A549 (cell line): ENCODE data around the gene CTNND2. TPM values are rescaled to one million over a fixed set of nuclear protein-coding genes. Genes with fewer than 3 reads are reported as not detected.

Experiments
- ATAC-seq, 2 experiments: fragments of 200-7000 bp in 1 of 2; fragments of >200 bp in 1 of 2; cut with Nextera tagmentation in 1 of 2; cut with Tn5 transposase in 1 of 2; 3 replicates each; pipeline versions ENCODE4 v1.8.0 to v1.9.1; 2018 to 2020; ENCODE audit warnings: mild to moderate bottlenecking in 1 of 2, moderate library complexity in 1 of 2
- CTCF ChIA-PET: fragments of 300-600 bp; sonication (Branson Sonifier 250); formaldehyde crosslinking; extraction: SDS; loops from one replicate; lab custom pipeline; 2021; ENCODE audit warnings: antibody characterized with exemption, inconsistent platforms; lab: Yijun Ruan, JAX
- POLR2A ChIA-PET: fragments of 350-600 bp; formaldehyde crosslinking; extraction: SDS; loops from one replicate; lab custom pipeline; 2021; ENCODE audit warnings: antibody characterized with exemption, inconsistent platforms; lab: Yijun Ruan, JAX
- DNase-seq, 2 experiments: peaks; one replicate each; pipeline versions ENCODE4 v3.0.0 to v3.0.0-alpha.2; 2011 to 2016; ENCODE audit warnings: low read depth in 1 of 2, low spot score in 1 of 2
- FAIRE-seq: peaks from 2 replicates; lab custom pipeline; 2011; peaks lifted over from hg19 to GRCh38; lab: Jason Lieb, UNC
- H3K27ac ChIP-seq, 2 experiments: fragments of >200 bp; sonication (Bioruptor Twin); formaldehyde crosslinking; 3 replicates each; pipeline ENCODE4 v1.5.1; 2016 to 2017
- H3K4me1 ChIP-seq: fragments of >200 bp; sonication (Bioruptor Twin); formaldehyde crosslinking; 3 replicates; pipeline ENCODE4 v1.6.1; 2016
- H3K4me2 ChIP-seq: fragments of >200 bp; sonication (Bioruptor Twin); formaldehyde crosslinking; 3 replicates; pipeline ENCODE4 v1.6.1; 2016
- H3K4me3 ChIP-seq: fragments of >200 bp; sonication (Bioruptor Twin); formaldehyde crosslinking; 3 replicates; pipeline ENCODE4 v1.5.1; 2016
- H3K9me3 ChIP-seq: fragments of >200 bp; sonication (Bioruptor Twin); formaldehyde crosslinking; 3 replicates; pipeline ENCODE4 v1.6.1; 2016
- ATOH8 ChIP-seq: fragments of 250-450 bp; sonication (Bioruptor Pico); IDR thresholded peaks from 2 replicates; pipeline ENCODE4 v1.5.0; 2020; ENCODE audit warnings: low read depth, mild to moderate bottlenecking, moderate library complexity
- BCL3 ChIP-seq: fragments of >200 bp; sonication (Bioruptor Twin); formaldehyde crosslinking; IDR thresholded peaks from 3 replicates; pipeline ENCODE4 v1.6.1; 2016
- EHF ChIP-seq: fragments of 250-450 bp; sonication (Bioruptor Pico); IDR thresholded peaks from 2 replicates; pipeline ENCODE4 v1.5.0; 2020; ENCODE audit warnings: mild to moderate bottlenecking
- FOSL2 ChIP-seq, 2 experiments: fragments of 450-650 bp in 1 of 2; fragments of >200 bp in 1 of 2; sonication (Bioruptor Twin) in 1 of 2; formaldehyde crosslinking; IDR thresholded peaks; 2 replicates each; pipeline versions ENCODE4 v1.5.0 to v1.6.1; 2016 to 2020; ENCODE audit warnings: mild to moderate bottlenecking in 1 of 2, moderate library complexity in 1 of 2
- HOXB5 ChIP-seq: fragments of 250-450 bp; sonication (Bioruptor Pico); IDR thresholded peaks from 2 replicates; pipeline ENCODE4 v1.5.0; 2020; ENCODE audit warnings: mild to moderate bottlenecking, moderate library complexity
- KDM1A ChIP-seq: fragments of 200-600 bp; sonication (generic); IDR thresholded peaks from 2 replicates; pipeline ENCODE4 v1.6.1; 2016; ENCODE audit warnings: low read depth, mild to moderate bottlenecking
- RAD21 ChIP-seq, 2 experiments: fragments of >200 bp in 1 of 2; sonication (Bioruptor Twin) in 1 of 2; formaldehyde crosslinking in 1 of 2; IDR thresholded peaks in 1 of 2; conservative IDR thresholded peaks in 1 of 2; 2 replicates in 1 of 2; 3 replicates in 1 of 2; pipeline ENCODE4 v1.6.1; 2012 to 2018; ENCODE audit warnings: inconsistent platforms in 1 of 2
- RFX5 ChIP-seq: fragments of 450-650 bp; IDR thresholded peaks from 2 replicates; pipeline ENCODE4 v1.7.1; 2014; ENCODE audit warnings: antibody characterized with exemption, mild to moderate bottlenecking, moderate library complexity
- RNF2 ChIP-seq: fragments of 200-600 bp; sonication (generic); IDR thresholded peaks from 2 replicates; pipeline ENCODE4 v1.6.1; 2016; ENCODE audit warnings: low read depth, mild to moderate bottlenecking, antibody characterized with exemption, moderate library complexity, borderline replicate concordance
- TFCP2L1 ChIP-seq: fragments of 250-450 bp; sonication (Bioruptor Pico); IDR thresholded peaks from 2 replicates; pipeline ENCODE4 v1.5.0; 2021; ENCODE audit warnings: mild to moderate bottlenecking
- TP53 ChIP-seq: fragments of 250-450 bp; sonication (Bioruptor Pico); IDR thresholded peaks from 2 replicates; pipeline ENCODE4 v1.5.0; 2021; ENCODE audit warnings: mild to moderate bottlenecking, moderate library complexity
- WGBS: methylation state at CpG from one replicate; pipeline ENCODE4 v1.1.6; 2017; ENCODE audit errors: missing lambda C conversion rate; 5-methylcytosine and 5-hydroxymethylcytosine counted together
- polyA plus RNA-seq, 4 experiments: library from polyadenylated mRNA; depleted of rRNA in 3 of 4; stranded (reverse); fragments of >200 nt; fragmentation: RNase III in 1 of 4; extraction: RNeasy Plus Mini Kit Qiagen cat#74134 plus additional on column Dnase treatment in 1 of 4; gene quantifications; 2 replicates in 3 of 4; 3 replicates in 1 of 4; pipeline ENCODE4 v1.2.3, GENCODE V29; 2011 to 2017
- TF ChIP-seq, protein P1 (sequence below): fragments of 450-650 bp; IDR thresholded peaks from 2 replicates; pipeline ENCODE4 v1.6.1; 2014; ENCODE audit warnings: antibody characterized with exemption

CTNND2 gene
- polyA plus RNA-seq, 2 of the 4 experiments (the other 2 are of a cell fraction): not detected

DNA sequence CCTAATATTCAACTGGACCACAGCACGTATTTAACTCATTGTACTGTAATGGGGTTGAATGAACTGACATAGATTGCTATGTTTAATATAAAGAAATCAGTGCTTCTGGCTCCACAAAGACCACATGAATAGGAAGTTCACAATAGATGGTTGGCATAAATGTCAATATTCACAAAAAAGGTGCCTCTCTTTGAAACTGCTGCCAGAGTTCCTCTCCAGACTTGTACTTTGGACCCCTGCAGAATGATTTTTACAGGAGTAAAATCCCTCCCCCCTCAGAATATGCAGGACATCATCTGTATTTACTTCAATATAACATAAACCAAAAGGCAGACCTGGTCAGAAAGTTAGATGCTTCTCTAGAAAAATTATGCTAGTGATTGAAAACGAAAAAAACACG lies 634.7 kb downstream of the CTNND2 start:
- Histone ChIP-seq H3K27ac (no peak overlapping the region), H3K9me3 (no peaks in the 10 kb centered on the region), H3K4me3 (no peak overlapping the region), H3K4me2 (no peak overlapping the region), H3K4me1 (no peaks in the 10 kb centered on the region)
- ATAC-seq: no peak
- no peak for TF ChIP-seq RAD21 (conservative IDR thresholded peaks at IDR 0.05 in 1 of 2, IDR thresholded peaks at IDR 0.05 in 1 of 2)
- TF ChIP-seq EHF (CRISPR knock-in tag): no peak
- no peak for TF ChIP-seq BCL3
- TF ChIP-seq, protein P1, sequence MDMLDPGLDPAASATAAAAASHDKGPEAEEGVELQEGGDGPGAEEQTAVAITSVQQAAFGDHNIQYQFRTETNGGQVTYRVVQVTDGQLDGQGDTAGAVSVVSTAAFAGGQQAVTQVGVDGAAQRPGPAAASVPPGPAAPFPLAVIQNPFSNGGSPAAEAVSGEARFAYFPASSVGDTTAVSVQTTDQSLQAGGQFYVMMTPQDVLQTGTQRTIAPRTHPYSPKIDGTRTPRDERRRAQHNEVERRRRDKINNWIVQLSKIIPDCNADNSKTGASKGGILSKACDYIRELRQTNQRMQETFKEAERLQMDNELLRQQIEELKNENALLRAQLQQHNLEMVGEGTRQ: no peak
- TF ChIP-seq RFX5: no peak
- no peak for TF ChIP-seq FOSL2 (IDR thresholded peaks at IDR 0.05)
- no peak for TF ChIP-seq FOSL2 (CRISPR knock-in tag; IDR thresholded peaks at IDR 0.05)
- TF ChIP-seq TP53 (CRISPR knock-in tag): no peak
- 1% methylated on average over 3 of the region's 3 CpGs for WGBS
- CTCF ChIA-PET: no interaction called here
- DNase-seq: no peak
- no peak for FAIRE-seq
- POLR2A ChIA-PET: no interaction called here

- FAIRE-seq (no peak), DNase-seq (no peak), ATAC-seq (no peak)
- H3K9me3 ChIP-seq: no peaks in the 10 kb centered on the region
- no peak overlapping the region for H3K4me2 ChIP-seq
- H3K27ac ChIP-seq: no peak overlapping the region
- TF ChIP-seq TFCP2L1 (CRISPR knock-in tag): no peak
- no peak for TF ChIP-seq HOXB5
- no peak for TF ChIP-seq KDM1A
- no peaks in the 10 kb centered on the region for H3K4me1 ChIP-seq
- CTCF ChIA-PET: no interaction called here
- WGBS: 20% methylated on average over 6 of the region's 6 CpGs
- POLR2A ChIA-PET: no interaction called here
- no peak overlapping the region for H3K4me3 ChIP-seq
These were observed 635.4 kb downstream of the CTNND2 start for GRCh38 chr5:11268891-11269290.

DNA sequence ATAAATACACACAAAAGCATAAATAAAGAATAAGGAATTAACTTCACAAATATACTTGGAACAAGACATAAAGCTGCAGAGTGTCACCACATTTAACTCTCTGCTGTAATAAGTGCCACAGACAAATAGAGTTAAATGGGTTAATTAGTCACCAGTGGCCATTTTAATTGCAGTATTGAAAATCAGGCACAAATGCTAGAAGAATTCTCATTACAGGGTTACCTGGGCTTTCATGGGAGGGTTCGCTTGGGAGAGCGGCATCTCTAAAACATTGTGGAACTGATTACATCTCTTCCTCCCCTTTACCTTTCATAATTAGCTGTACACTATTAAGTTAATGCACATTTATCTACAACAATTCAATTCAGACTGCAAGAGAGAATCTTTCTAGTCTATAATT lies 637.9 kb downstream of the CTNND2 start:
- ChIA-PET CTCF (interaction anchor here (0.5 to 2.0 kb wide), 11 partner anchors 8 to 757 kb away, joined by 3 to 11 read pairs (median 5); no protein-coding TSS in a partner anchor), POLR2A (no interaction called here)
- Histone ChIP-seq H3K4me3 (no peak overlapping the region), H3K27ac (no peak overlapping the region), H3K4me1 (no peaks in the 10 kb centered on the region), H3K9me3 (no peaks in the 10 kb centered on the region), H3K4me2 (no peak overlapping the region)
- 25% methylated on average over 2 of the region's 2 CpGs for WGBS
- DNase-seq: no peak
- ATAC-seq: no peak
- no peak for FAIRE-seq
- TF ChIP-seq KDM1A (no peak), RAD21 (conservative IDR thresholded peaks at IDR 0.05 in 1 of 2, IDR thresholded peaks at IDR 0.05 in 1 of 2) (no peak), RNF2 (no peak), ATOH8 (CRISPR knock-in tag) (no peak)

- CTCF ChIA-PET: interaction anchor here (0.8 kb wide), 1 partner anchor 18 kb away, joined by 3 read pairs; no protein-coding TSS in a partner anchor
- TF ChIP-seq RFX5: no peak
- no peak for TF ChIP-seq FOSL2 (IDR thresholded peaks at IDR 0.05)
- TF ChIP-seq FOSL2 (CRISPR knock-in tag; IDR thresholded peaks at IDR 0.05): no peak
- no peak for TF ChIP-seq ATOH8 (CRISPR knock-in tag)
- 4% methylated on average over 6 of the region's 6 CpGs for WGBS
These were observed 643.0 kb downstream of the CTNND2 start for GRCh38 chr5:11261241-11261640.

More at GRCh38 chr5:11261241-11261640, 643.0 kb downstream of the CTNND2 start:
- Histone ChIP-seq H3K27ac (no peak overlapping the region), H3K4me1 (no peaks in the 10 kb centered on the region), H3K9me3 (no peaks in the 10 kb centered on the region; the same call in 2 of the 3 replicates), H3K4me2 (no peak overlapping the region), H3K4me3 (no peak overlapping the region)
- FAIRE-seq (no peak), DNase-seq (no peak), ATAC-seq (no peak)
- POLR2A ChIA-PET: no interaction called here
